H1 (cell line): Measurements from ENCODE around the gene MOGAT3. TPM values are rescaled to one million over a fixed set of nuclear protein-coding genes. Genes with fewer than 3 reads are reported as not detected.

Experiments
- ATF2 ChIP-seq: IDR thresholded peaks from 2 replicates; pipeline ENCODE4 v1.6.1; 2012; ENCODE audit warnings: low read length, inconsistent platforms
- BCL11A ChIP-seq, 2 experiments: IDR thresholded peaks; one replicate each; pipeline ENCODE4 v1.6.1; 2011; ENCODE audit warnings: low read depth in 2 of 2, low read length in 2 of 2, mild to moderate bottlenecking in 2 of 2
- BRCA1 ChIP-seq: IDR thresholded peaks from 2 replicates; pipeline ENCODE4 v1.6.1; 2012; ENCODE audit warnings: low read depth, low read length, improper control_type of control experiment
- CEBPB ChIP-seq: IDR thresholded peaks from 2 replicates; pipeline ENCODE4 v1.6.1; 2012; ENCODE audit warnings: low read depth, low read length
- CHD2 ChIP-seq: IDR thresholded peaks from 2 replicates; pipeline ENCODE4 v1.6.1; 2012; ENCODE audit warnings: low read length, improper control_type of control experiment
- CTBP2 ChIP-seq: IDR thresholded peaks from 2 replicates; pipeline ENCODE4 v1.7.0; 2011; ENCODE audit warnings: borderline replicate concordance, mild to moderate bottlenecking, moderate library complexity, mixed read lengths, low read length; ENCODE audit not compliant: insufficient read depth, insufficient read length
- HDAC6 ChIP-seq: IDR thresholded peaks from one replicate; pipeline ENCODE4 v1.7.1; 2012; ENCODE audit warnings: low read depth, mild to moderate bottlenecking, inconsistent platforms, low read length, moderate library complexity
- KDM1A ChIP-seq: fragments of 200-600, 300-600 bp; sonication (generic); IDR thresholded peaks from 2 replicates; pipeline ENCODE4 v1.7.1; 2016; ENCODE audit warnings: mild to moderate bottlenecking, low read length, borderline replicate concordance
- KDM4A ChIP-seq: IDR thresholded peaks from one replicate; pipeline ENCODE4 v1.7.1; 2012; ENCODE audit warnings: low read depth, mild to moderate bottlenecking, moderate library complexity, low read length, inconsistent platforms; ENCODE audit not compliant: severe bottlenecking
- POLR2A ChIP-seq, 2 experiments: IDR thresholded peaks; 1 replicate in 1 of 2; 2 replicates in 1 of 2; pipeline ENCODE4 v1.6.1; 2011; ENCODE audit warnings: low read depth in 2 of 2, low read length in 2 of 2, mild to moderate bottlenecking in 2 of 2; ENCODE audit errors: control extremely low read depth in 1 of 2
- POLR2AphosphoS5 ChIP-seq: IDR thresholded peaks from 2 replicates; pipeline ENCODE4 v1.6.1; 2011; ENCODE audit warnings: low read depth, low read length
- POU5F1 ChIP-seq: IDR thresholded peaks from 2 replicates; pipeline ENCODE4 v1.6.1; 2011; ENCODE audit warnings: low read depth, mild to moderate bottlenecking, low read length, moderate library complexity
- RFX5 ChIP-seq: IDR thresholded peaks from 2 replicates; pipeline ENCODE4 v1.6.1; 2011; ENCODE audit warnings: low read depth, low read length, improper control_type of control experiment, borderline replicate concordance
- RNF2 ChIP-seq: fragments of 200-900, 300-1000 bp; sonication (generic); IDR thresholded peaks from 2 replicates; pipeline ENCODE4 v1.7.1; 2016; ENCODE audit warnings: borderline replicate concordance, low read depth, mild to moderate bottlenecking, antibody characterized with exemption, low read length; ENCODE audit not compliant: poor library complexity, severe bottlenecking; ENCODE audit errors: missing control alignments
- RXRA ChIP-seq: IDR thresholded peaks from 2 replicates; pipeline ENCODE4 v1.6.1; 2011; ENCODE audit warnings: low read depth, mild to moderate bottlenecking, low read length, moderate library complexity; ENCODE audit not compliant: insufficient read depth
- SAP30 ChIP-seq: fragments of 300-600 bp; sonication (generic); IDR thresholded peaks from 2 replicates; pipeline ENCODE4 v1.7.1; 2012; ENCODE audit warnings: low read length, moderate library complexity, mild to moderate bottlenecking, inconsistent platforms; ENCODE audit not compliant: insufficient read depth, insufficient replicate concordance
- SIN3A ChIP-seq, 2 experiments: IDR thresholded peaks in 1 of 2; conservative IDR thresholded peaks in 1 of 2; 2 replicates each; pipeline ENCODE4 v1.6.1; 2011 to 2012; ENCODE audit warnings: low read length in 2 of 2, improper control_type of control experiment in 1 of 2, low read depth in 1 of 2, mild to moderate bottlenecking in 1 of 2
- SIX5 ChIP-seq: IDR thresholded peaks from 2 replicates; pipeline ENCODE4 v1.6.1; 2011; ENCODE audit warnings: mild to moderate bottlenecking, low read depth, low read length
- SP1 ChIP-seq: IDR thresholded peaks from 2 replicates; pipeline ENCODE4 v1.6.1; 2011; ENCODE audit warnings: low read depth, low read length
- TAF1 ChIP-seq: IDR thresholded peaks from 2 replicates; pipeline ENCODE4 v1.6.1; 2011; ENCODE audit warnings: mild to moderate bottlenecking, low read depth, low read length
- TEAD4 ChIP-seq: IDR thresholded peaks from 2 replicates; pipeline ENCODE4 v1.6.1; 2012; ENCODE audit warnings: low read depth, low read length, inconsistent platforms, mixed read lengths
- USF2 ChIP-seq: IDR thresholded peaks from 2 replicates; pipeline ENCODE4 v1.6.1; 2011; ENCODE audit warnings: low read length, improper control_type of control experiment
- ZNF274 ChIP-seq: IDR thresholded peaks from 2 replicates; pipeline ENCODE4 v1.7.0; 2012; ENCODE audit warnings: low read length, borderline replicate concordance; ENCODE audit errors: extremely low read depth
- polyA plus RNA-seq, 7 experiments: library from polyadenylated mRNA; depleted of rRNA in 3 of 7; stranded (reverse) in 5 of 7; unstranded in 2 of 7; fragments of >200 nt in 5 of 7; fragments of 200-250 nt in 2 of 7; gene quantifications; 1 replicate in 5 of 7; 2 replicates in 1 of 7; 4 replicates in 1 of 7; pipeline versions ENCODE4 v1.2.1 to v1.2.3, GENCODE V29; 2011 to 2013; ENCODE audit warnings: missing spikeins in 2 of 7, mixed read lengths in 2 of 7
- total RNA-seq: library from RNA; stranded (reverse); fragmentation: NEBNext Ultra II Directional; extraction: Animal tissue kit (Norgen Biotek cat#: 25700); gene quantifications from 2 replicates; pipeline ENCODE4 v1.2.1, GENCODE V29; 2021

Gene MOGAT3
- total and polyA plus RNA-seq, 2 of the 8 experiments (the other 6 are each of a cell fraction or from before 2014, with no cell fraction given), result 0.21 to 0.82 TPM

DNA sequence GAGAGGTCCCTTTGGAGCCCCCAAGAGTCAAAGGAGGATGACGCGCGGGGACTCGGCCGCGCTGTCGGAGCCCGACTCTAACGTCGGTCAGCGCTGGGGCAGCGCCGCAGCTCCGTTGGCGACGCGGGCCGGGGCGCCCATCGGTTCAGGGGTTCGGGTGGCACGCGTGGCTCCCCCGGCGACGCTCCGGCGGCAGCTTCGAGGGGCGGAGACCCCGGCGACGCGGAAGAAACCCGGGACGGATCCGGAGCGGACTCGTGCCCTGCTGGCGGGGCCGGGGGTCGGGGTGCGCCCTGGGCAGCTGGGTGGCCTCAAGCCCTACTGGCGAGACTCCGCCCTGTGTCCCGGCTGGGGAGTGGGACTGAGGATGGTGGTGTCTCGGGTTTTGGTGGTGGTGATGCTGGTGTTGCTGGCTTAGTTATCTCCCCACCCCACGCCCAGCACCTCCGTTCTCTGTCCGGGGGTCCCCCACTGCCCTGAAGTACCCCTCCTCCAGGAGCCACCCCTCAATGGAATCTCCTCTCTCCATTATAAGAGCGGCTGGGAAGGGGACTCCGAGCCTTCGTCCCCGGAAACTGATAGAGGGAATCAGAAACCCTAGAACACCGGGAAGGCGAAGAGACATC, 20.6 kb downstream of the MOGAT3 start, which contains the start of gene NAT16 (continued):
- TF ChIP-seq RFX5 (no peak), CHD2 (no peak), HDAC6 (no peak), POLR2AphosphoS5 (no peak), CTBP2 (no peak), USF2 (no peak), RNF2 (peak; percentile 40), TAF1 (no peak), BCL11A (IDR thresholded peaks at IDR 0.05; ENCODE audit: low read depth in 2 of 2, low read length in 2 of 2) (no peak), SIN3A (conservative IDR thresholded peaks at IDR 0.05 in 1 of 2, IDR thresholded peaks at IDR 0.05 in 1 of 2; ENCODE audit: low read depth in 1 of 2, low read length in 2 of 2) (no peak), SP1 (peak; percentile 67; the same call in 1 of the 2 replicates), BRCA1 (no peak), SAP30 (no peak), KDM4A (peak; percentile 70), KDM1A (no peak), POLR2A (IDR thresholded peaks at IDR 0.05; ENCODE audit: control extremely low read depth in 1 of 2, low read depth in 2 of 2, low read length in 2 of 2) (no peak), ATF2 (no peak), CEBPB (no peak), TEAD4 (no peak), POU5F1 (no peak), RXRA (no peak), SIX5 (no peak), ZNF274 (no peak)
